NCI-H2107 (cell line): ENCODE measurements around the gene GSE1.
A peak's percentile ranks its signal among the peaks of the same experiment; 100 is the strongest.

ENCODE experiments used
- DNase-seq: peaks from one replicate; lab custom pipeline; 2025; lab: John Stamatoyannopoulos, UW

The GSE1 gene

GRCh38 chr16:85662482-85662812, 49.3 kb downstream of the GSE1 start:
- DNase-seq, result no peak

GRCh38 chr16:85662976-85663830, 50.1 kb downstream of the GSE1 start:
- no peak for DNase-seq

DNA sequence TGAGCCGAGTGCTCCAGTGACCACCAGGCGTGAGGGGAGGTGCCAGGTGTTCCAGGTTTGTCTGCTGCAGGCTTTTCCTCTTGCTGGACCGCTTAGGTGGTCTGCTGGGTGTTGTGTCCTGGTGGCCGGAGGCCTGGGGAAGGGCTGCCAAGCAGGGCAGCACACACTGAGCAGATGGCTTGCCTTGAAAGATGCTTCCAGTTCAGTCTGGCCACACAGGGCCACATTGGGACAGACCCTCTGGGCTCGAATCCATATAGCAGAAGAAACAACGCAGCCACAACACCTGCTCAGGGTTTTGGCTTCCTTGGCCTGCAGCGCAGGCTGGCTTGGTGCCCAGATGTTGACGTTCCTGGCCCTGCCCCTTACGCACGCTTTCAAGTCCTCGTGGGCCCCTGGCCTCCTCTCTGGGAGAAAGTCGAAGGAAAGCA, 50.8 kb downstream of the GSE1 start:
- peak; percentile 42 for DNase-seq

DNA sequence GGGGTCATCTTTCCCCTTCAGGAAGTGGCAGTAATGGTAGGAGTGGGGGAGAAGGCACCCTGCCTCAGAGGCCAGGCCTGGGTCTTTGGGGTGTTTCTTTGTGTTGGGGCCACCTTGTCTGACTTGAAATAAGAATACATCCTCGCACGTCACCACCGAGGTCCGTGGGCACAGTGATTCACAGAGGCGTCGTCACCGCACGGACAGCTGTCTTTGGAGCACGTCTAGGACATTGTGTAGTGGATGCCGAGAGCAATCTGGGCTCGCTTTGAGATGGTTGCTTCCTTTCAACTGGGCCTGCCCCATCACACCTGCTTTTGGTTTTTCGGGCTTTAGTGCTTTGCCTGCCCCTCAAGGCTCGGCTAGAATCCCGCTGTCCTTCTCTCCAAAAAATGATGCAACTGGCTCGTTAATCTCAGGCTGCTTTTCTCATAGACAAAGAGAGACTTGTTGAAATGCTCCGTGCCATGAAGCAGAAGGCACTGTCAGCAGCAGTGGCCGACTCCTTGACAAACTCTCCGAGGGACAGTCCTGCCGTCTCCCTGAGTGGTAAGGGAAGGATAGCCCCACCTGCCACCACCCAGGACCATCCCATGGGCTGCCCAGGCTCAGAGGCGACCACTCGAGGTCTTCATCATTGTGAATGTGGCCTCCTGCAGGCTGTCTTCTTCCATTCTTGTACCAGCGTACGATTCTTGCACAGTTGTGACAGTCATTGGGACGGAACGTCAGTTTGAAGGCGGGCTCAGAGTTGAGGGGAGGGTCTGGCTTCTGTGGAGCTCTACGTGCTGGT, 51.7 kb downstream of the GSE1 start:
- DNase-seq, result no peak

DNA sequence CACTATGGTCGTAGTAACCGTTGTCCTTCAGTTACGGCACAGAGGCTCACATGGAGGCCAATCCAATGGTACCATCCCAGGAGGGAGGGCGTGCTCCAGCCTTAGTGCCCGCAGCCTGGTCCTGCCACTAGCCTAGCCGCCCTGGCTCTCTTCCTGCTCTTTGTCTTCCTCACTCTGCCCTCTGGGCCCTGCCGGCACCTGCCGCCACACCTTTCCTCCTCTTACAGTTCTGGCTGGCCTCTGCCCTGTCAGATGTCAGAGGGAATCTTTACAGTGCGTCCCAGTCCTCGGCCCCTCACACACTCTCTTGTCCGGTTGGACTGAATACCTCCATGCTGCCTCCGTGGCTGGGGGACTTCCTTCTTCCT, 52.2 kb downstream of the GSE1 start:
- DNase-seq, result no peak

GRCh38 chr16:85665929-85666328, 52.8 kb downstream of the GSE1 start:
- DNase-seq, result no peak

GRCh38 chr16:85667261-85667660, 54.1 kb downstream of the GSE1 start:
- DNase-seq, result no peak

DNA sequence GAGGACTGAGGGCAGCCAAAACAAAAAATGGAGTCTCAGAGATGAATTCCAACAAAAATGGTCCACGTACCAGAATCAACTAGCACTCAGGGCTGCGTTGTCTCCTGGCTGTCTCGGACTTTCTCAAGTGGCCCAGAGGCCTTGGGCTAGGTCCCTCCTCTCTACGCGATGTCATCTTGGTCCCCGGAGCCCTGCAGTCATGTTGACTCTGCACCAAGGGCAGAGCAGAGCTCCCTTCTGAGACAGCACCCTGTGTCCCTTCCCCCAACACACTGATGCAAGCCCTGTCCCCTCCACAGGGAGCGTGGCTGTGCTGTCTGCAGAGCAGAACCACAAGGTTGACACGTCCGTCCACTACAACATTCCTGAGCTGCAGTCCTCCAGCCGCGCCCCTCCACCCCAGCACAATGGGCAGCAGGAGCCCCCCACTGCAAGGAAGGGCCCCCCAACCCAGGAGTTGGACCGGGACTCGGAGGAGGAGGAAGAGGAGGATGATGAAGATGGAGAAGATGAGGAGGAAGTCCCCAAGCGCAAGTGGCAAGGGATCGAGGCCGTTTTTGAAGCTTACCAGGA, 54.8 kb downstream of the GSE1 start:
- no peak for DNase-seq

- no peak for DNase-seq
These were observed 55.7 kb downstream of the GSE1 start for GRCh38 chr16:85668676-85669424.

DNA sequence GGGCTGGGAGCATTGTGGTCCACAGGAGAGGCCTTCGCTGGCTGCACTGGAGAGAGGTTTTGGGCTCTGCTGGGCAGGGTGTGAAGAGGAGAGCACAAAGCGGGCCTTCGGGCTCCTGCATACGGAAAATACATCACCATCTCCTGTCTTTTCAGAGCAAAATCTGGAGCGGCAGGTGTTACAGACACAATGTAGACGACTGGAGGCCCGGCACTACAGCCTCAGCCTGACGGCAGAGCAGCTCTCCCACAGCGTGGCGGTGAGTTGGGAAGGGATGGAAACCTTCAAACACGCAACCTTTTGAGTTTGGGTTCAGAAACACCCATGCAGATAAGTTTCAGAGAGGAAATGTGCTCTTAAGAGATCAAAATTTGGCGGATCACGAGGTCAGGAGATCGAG, 57.7 kb downstream of the GSE1 start:
- DNase-seq, result no peak

DNA sequence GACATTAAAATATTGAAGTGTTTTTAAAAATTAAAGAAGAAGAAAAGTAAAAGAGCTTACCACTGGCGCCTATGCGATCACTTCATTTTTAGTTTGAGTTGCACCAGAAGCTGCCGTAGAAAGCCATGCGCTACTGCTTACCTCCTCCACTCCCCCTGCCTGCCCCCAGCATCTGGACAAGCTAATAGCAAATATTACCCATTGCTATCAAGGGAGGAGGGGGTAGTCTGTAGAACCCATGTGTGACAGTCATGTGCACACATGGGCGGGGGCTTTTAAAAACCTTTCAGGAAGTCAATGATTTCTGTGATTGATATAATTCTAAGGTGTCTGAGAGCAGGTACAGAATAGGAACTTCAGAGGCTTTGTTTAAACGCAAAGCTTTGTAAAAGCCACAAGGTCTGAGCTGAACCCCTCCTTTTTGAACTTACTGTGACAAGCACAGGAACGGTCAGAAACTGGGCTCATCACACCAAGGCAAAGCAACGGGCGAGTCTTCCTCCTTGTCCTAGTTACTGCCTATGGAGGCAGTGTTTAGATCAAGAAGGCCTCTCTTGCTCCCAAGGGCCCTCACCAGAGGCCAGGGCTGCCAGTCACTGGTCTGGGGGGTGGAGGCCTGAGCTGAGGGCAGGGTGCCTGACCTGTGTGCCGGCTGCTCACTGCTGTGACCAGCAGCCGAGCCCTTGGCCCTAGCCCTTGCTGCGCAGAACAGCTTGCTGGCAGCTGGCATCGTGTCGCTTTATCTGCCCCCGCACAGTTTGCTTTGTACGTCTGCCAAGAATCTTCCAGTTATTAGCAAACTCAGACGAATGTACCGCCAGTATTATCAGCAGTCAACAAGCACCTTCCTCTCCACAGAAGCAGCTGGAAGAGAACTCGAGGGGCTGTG, 60.7 kb downstream of the GSE1 start:
- no peak for DNase-seq

DNA sequence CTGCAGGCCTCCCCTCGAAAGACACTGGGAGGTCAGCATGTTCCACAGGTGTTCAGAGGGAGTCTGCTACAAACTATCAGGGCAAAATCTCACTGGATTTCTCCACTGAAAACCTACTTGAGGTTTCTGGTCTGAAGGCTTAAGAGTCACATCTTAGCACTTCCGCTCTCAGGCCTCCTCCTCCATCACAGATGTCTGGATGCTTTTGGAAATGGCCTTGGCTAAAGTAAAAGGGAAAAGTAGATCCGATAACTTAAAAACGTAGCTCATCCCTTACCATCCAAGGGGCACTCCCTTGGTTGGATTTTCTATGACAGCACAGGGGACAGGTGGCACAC, 61.3 kb downstream of the GSE1 start:
- DNase-seq, result no peak

DNA sequence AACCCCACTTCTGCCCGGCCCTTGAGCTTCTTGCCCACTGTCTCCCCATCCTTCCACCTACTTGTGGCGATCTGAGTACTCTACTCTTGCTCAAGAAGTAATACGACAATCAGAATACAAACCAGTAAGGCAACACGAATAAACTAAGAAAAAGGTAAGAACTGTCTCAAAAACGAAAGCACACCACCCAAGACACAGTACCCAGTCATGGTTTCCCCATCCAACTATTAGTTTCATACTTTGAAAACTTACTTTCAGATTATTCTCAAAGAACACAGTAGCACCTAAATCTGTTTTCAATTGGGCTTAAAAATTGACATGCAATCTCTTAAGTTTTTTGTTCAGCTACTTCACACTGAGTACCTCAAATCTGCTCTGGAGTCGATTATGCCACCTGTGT, 61.7 kb downstream of the GSE1 start:
- no peak for DNase-seq

- DNase-seq, result no peak
These were observed 62.2 kb downstream of the GSE1 start for GRCh38 chr16:85675251-85675874.

DNA sequence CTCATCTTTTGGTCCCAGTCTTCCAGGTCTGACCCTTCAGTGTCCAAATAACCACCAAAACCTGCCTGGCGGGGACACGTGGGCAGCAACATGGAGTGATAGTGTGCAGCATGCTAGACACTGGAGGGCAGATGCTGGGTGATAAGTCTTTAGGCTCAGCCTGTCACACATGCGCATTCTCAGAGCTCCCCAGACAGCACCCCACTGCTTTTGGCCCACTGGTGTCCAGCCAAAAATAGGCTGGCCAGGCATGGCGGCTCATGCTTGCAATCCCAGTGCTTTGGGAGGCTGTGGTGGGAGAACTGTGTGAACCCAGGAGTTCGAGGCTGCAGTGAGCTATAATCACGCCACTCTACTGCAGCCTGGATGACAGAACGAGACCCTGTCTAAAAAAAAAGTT, 63.3 kb downstream of the GSE1 start:
- no peak for DNase-seq

GRCh38 chr16:85677383-85677967, 64.4 kb downstream of the GSE1 start:
- no peak for DNase-seq

GRCh38 chr16:85678016-85678415, 64.9 kb downstream of the GSE1 start:
- DNase-seq, result no peak

GRCh38 chr16:85678821-85679220, 65.7 kb downstream of the GSE1 start:
- DNase-seq, result no peak

- DNase-seq, result no peak
These were observed 66.7 kb downstream of the GSE1 start for GRCh38 chr16:85679870-85680269.

GRCh38 chr16:85680352-85680944, 67.3 kb downstream of the GSE1 start:
- DNase-seq, result no peak
